Lung (tissue), 12 donors: ENCODE data around the gene RALB. TPM values are rescaled to one million over a fixed set of nuclear protein-coding genes. Genes with fewer than 3 reads are reported as not detected.
A peak's percentile ranks its signal among the peaks of the same experiment; 100 is the strongest.

Experiments
- ATAC-seq: fragments of 200-7000 bp; cut with Tn5 transposase; one replicate; pipeline ENCODE4 v1.9.1; 2020; ENCODE audit warnings: moderate number of reproducible peaks; ENCODE audit not compliant: insufficient read depth, low FRiP score
- DNase-seq, 3 donors: peaks; one replicate each; pipeline ENCODE4 v3.0.0-alpha.2; 2013 to 2017
- H3K27ac ChIP-seq, 2 donors: one replicate each; pipeline ENCODE4 v1.5.1; 2013; ENCODE audit warnings: mild to moderate bottlenecking in 2 of 2, moderate library complexity in 2 of 2, control low read depth in 1 of 2, inconsistent platforms in 1 of 2, low read depth in 1 of 2, low read length in 1 of 2
- H3K27me3 ChIP-seq, 3 donors: one replicate each; pipeline ENCODE4 v1.5.1; 2013; ENCODE audit warnings: low read length in 2 of 3; ENCODE audit not compliant: control insufficient read depth in 3 of 3, insufficient read depth in 3 of 3
- H3K36me3 ChIP-seq, 4 donors: one replicate each; pipeline ENCODE4 v1.5.1; 2013; ENCODE audit warnings: low read length in 4 of 4, mild to moderate bottlenecking in 1 of 4, moderate library complexity in 1 of 4; ENCODE audit not compliant: control insufficient read depth in 4 of 4, insufficient read depth in 4 of 4
- H3K4me1 ChIP-seq, 5 donors: one replicate each; pipeline ENCODE4 v1.5.1; 2013; ENCODE audit warnings: low read length in 5 of 5, mild to moderate bottlenecking in 2 of 5, moderate library complexity in 1 of 5; ENCODE audit not compliant: control insufficient read depth in 5 of 5, insufficient read depth in 5 of 5
- H3K4me3 ChIP-seq: one replicate; pipeline ENCODE4 v1.5.1; 2013; ENCODE audit warnings: mild to moderate bottlenecking, control low read depth, moderate library complexity
- H3K9ac ChIP-seq, 2 donors: one replicate each; pipeline ENCODE4 v1.5.1; 2013; ENCODE audit warnings: low read length in 2 of 2, control low read depth in 1 of 2; ENCODE audit not compliant: insufficient read depth in 1 of 2
- H3K9me3 ChIP-seq, 4 donors: one replicate each; pipeline ENCODE4 v1.5.1; 2013; ENCODE audit warnings: low read length in 3 of 4, mild to moderate bottlenecking in 1 of 4, moderate library complexity in 1 of 4; ENCODE audit not compliant: control insufficient read depth in 4 of 4, insufficient read depth in 3 of 4
- WGBS, 2 donors: extraction: QIAGEN DNeasy Blood & Tissue Kit; methylation state at CpG; one replicate each; pipeline ENCODE4 v1.1.7; 2013; 5-methylcytosine and 5-hydroxymethylcytosine counted together
- polyA plus RNA-seq, 2 donors: library from polyadenylated mRNA; stranded (reverse); fragments of 200-250 nt; gene quantifications; one replicate each; pipeline ENCODE4 v1.2.1, GENCODE V29; 2013
- total RNA-seq, 2 donors: library from RNA; depleted of rRNA in 1 of 2; stranded (reverse); fragments of >200 nt in 1 of 2; gene quantifications; one replicate each; pipeline ENCODE4 v1.2.1, GENCODE V29; 2014 to 2021
- TF ChIP-seq, protein P1 (sequence below): IDR thresholded peaks from 2 replicates; pipeline ENCODE4 v1.5.1; 2012; ENCODE audit warnings: mild to moderate bottlenecking; ENCODE audit errors: control extremely low read depth, extremely low read depth
- donor health status: control.
- donor health status: control.
- donor health status: Bipolar disorder and iron deficiency.
- donor health status: healthy.
- donor health status: DM: yes; HTN: yes; CAD: no.

RALB gene
- total and polyA plus RNA-seq, 4 donors, result 34.6 to 111 (median 77.1) TPM

DNA sequence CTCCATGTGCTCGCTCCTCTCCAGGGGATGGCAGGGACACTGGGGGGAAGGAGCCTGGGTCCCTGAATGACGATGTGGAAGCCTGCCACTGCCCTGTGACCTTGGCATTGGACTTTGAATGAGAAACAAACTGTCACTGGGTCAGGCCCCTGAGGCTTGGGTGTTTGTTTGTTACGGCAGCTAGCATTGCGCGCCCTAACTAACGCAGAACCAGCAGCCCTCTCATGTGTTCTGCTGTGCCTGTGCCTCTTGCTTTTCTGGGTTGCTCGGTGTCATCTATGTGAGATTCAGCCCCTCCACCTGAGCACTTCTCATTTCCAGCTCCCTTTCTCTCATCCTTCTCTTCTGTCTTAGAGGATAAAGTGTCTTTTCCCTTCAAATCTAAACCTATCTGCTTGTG lies 69.7 kb downstream of the RALB start:
- no peak for DNase-seq
- H3K4me1 ChIP-seq, result peaks cover 0 to 38% (median 6%) of the 10 kb centered on the region in 5 donors
- H3K27ac ChIP-seq, result no peak overlapping the region
- H3K9ac ChIP-seq, result no peak overlapping the region
- no peak for ATAC-seq
- no peak overlapping the region for H3K4me3 ChIP-seq
- 98% methylated on average over 7 of the region's 7 CpGs for WGBS, 2 donors
- no peaks in the 10 kb centered on the region for H3K9me3 ChIP-seq
- H3K27me3 ChIP-seq, result peaks cover 0 to 4% (median 0%) of the 10 kb centered on the region in 3 donors
- no peaks in the 10 kb centered on the region for H3K36me3 ChIP-seq
- TF ChIP-seq, protein P1, sequence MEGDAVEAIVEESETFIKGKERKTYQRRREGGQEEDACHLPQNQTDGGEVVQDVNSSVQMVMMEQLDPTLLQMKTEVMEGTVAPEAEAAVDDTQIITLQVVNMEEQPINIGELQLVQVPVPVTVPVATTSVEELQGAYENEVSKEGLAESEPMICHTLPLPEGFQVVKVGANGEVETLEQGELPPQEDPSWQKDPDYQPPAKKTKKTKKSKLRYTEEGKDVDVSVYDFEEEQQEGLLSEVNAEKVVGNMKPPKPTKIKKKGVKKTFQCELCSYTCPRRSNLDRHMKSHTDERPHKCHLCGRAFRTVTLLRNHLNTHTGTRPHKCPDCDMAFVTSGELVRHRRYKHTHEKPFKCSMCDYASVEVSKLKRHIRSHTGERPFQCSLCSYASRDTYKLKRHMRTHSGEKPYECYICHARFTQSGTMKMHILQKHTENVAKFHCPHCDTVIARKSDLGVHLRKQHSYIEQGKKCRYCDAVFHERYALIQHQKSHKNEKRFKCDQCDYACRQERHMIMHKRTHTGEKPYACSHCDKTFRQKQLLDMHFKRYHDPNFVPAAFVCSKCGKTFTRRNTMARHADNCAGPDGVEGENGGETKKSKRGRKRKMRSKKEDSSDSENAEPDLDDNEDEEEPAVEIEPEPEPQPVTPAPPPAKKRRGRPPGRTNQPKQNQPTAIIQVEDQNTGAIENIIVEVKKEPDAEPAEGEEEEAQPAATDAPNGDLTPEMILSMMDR, result no peak

DNA sequence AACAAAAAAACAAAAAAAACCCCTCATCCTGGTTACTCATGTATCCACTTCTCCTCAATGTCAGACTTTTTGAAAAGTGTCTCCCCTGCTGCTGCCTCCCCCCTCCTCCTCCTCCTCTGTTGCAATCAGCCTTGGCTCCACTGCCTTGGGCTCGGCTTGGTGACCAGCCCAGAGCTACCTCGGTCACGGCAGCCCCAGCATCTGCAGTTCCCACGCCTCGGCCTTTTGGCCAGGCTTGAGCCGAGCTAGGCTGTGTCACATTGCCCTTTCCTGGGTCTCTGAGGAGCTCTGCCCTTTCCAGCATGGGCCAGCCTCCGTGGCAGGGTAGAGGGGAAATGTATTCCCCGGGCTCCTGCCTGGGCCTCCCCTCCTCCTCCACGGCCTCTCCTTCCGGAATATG lies 70.6 kb downstream of the RALB start:
- 73 to 74% methylated on average over 10 of the region's 10 CpGs for WGBS, 2 donors
- H3K4me3 ChIP-seq, result no peak overlapping the region
- H3K27ac ChIP-seq, result no peak overlapping the region
- peaks cover 0 to 5% (median 0%) of the 10 kb centered on the region in 3 donors for H3K27me3 ChIP-seq
- DNase-seq, result peak; percentile 82 to 90 (median 86)
- peak; percentile 24 for ATAC-seq
- H3K9ac ChIP-seq, result no peak overlapping the region
- H3K36me3 ChIP-seq, result no peaks in the 10 kb centered on the region
- H3K9me3 ChIP-seq, result no peaks in the 10 kb centered on the region
- H3K4me1 ChIP-seq, result peaks cover 0 to 38% (median 6%) of the 10 kb centered on the region in 5 donors
- TF ChIP-seq, protein P1, result no peak

DNA sequence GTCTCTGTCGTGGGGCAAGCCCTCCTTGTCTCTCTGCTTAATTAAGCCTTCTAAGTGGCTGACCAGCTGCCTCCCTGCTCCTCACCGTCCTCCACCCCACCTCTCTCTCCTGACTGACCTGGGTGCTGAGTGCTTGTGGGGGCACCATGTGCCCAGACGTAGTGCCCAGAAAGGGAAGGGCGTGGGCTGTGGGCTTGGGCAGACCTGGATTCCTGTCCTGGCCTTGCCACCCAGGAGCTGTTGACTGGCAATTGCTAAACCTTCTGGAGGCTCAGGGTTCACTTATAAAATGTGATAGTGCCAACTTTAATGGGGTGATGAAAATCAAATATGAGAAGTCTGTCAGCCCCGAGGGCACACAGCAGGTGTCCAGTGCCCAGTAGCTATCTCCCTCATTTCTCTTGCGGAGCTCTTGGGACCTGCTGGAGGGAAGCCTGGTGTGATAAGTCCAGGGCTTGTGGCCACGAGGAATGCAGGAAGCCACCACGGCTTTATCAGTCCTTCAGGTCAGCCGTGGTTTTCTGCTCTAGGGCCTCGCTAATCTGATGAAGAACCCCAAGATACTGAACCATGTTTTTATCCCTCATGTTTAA lies 71.3 kb downstream of the RALB start:
- Histone ChIP-seq H3K4me1 (peaks cover 0 to 33% (median 6%) of the 10 kb centered on the region in 5 donors), H3K4me3 (no peak overlapping the region), H3K36me3 (no peaks in the 10 kb centered on the region), H3K27me3 (peaks cover 0 to 5% (median 0%) of the 10 kb centered on the region in 3 donors), H3K27ac (no peak overlapping the region), H3K9me3 (no peaks in the 10 kb centered on the region), H3K9ac (no peak overlapping the region)
- DNase-seq (no peak), ATAC-seq (no peak)
- TF ChIP-seq, protein P1, result no peak
- 75% methylated on average over 10 of the region's 10 CpGs for WGBS, 2 donors

DNA sequence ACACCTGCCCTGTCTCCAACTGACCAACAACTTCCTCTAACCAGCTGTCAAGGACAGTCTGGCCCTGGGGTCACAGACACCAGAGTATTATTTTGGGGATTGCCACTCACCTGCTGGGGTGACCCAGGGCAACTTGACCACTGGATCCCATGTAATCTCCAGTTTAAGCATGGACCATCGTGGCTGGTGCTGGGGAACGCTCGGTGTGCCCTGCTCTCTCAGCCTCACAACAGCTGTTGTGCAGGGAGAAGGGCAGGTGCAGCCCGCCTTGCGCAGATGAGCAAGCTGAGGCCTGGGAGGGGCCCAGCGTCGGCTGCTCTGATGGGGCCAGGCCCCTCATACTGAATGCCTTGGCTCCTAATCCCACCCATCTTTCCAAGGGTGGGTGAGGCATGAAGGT lies 72.3 kb downstream of the RALB start:
- H3K9ac ChIP-seq, result no peak overlapping the region
- peaks cover 0 to 32% (median 6%) of the 10 kb centered on the region in 5 donors for H3K4me1 ChIP-seq
- DNase-seq (no peak), ATAC-seq (no peak)
- TF ChIP-seq, protein P1, result no peak
- 93 to 97% methylated on average over 7 of the region's 7 CpGs for WGBS, 2 donors
- peaks cover 0 to 5% (median 0%) of the 10 kb centered on the region in 3 donors for H3K27me3 ChIP-seq
- no peak overlapping the region for H3K27ac ChIP-seq
- H3K36me3 ChIP-seq, result no peaks in the 10 kb centered on the region
- no peak overlapping the region for H3K4me3 ChIP-seq
- H3K9me3 ChIP-seq, result no peaks in the 10 kb centered on the region
